Measurements from ENCODE around the gene NOS1AP. TPM values are rescaled to one million over a fixed set of nuclear protein-coding genes. Genes with fewer than 3 reads are reported as not detected.
A peak's percentile ranks its signal among the peaks of the same experiment; 100 is the strongest.

NOS1AP gene
- total and polyA plus RNA-seq, 9 of the 15 experiments (the other 6 are each of a cell fraction or from before 2014, with no cell fraction given) = 0.07 to 1.5 (median 0.22) TPM

GRCh38 chr1:162397943-162398560 is 328.6 kb downstream of the NOS1AP start (continued):
- TF ChIP-seq LCOR (CRISPR knock-in tag; IDR thresholded peaks at IDR 0.05) = no peak

GRCh38 chr1:162398999-162399580 is 329.6 kb downstream of the NOS1AP start:
- Histone ChIP-seq H3K27me3 (ENCODE audit: control insufficient read depth in 2 of 2, insufficient read depth in 2 of 2, low read length in 2 of 2) (no peaks in the 10 kb centered on the region), H2AFZ (ENCODE audit: low read depth, low read length) (peak overlapping the region; percentile 51; the same call in 1 of the 2 replicates), H3K9me1 (ENCODE audit: control insufficient read depth, insufficient read depth, low read length) (no peaks in the 10 kb centered on the region), H3K9me3 (replicated peaks; ENCODE audit: control insufficient read depth, insufficient read depth, low read depth, low read length) (no peaks in the 10 kb centered on the region), H3K4me1 (replicated peaks in 1 of 2; ENCODE audit: control insufficient read depth in 2 of 2, insufficient read depth in 2 of 2, low read length in 2 of 2) (peaks cover 11 to 31% of the 10 kb centered on the region in 2 experiments; a peak in 3 of 5 replicates), H3K4me3 (no peak overlapping the region), H3K27ac (ENCODE audit: extremely low read depth, low read depth, low read length) (no peak overlapping the region), H3K79me2 (ENCODE audit: control insufficient read depth, insufficient read depth, low read length) (no peaks in the 10 kb centered on the region), H3K9ac (ENCODE audit: insufficient read depth in 1 of 2, low read depth in 2 of 2, low read length in 2 of 2) (no peak overlapping the region), H4K20me1 (replicated peaks; ENCODE audit: control insufficient read depth, insufficient read depth, low read length) (no peaks in the 10 kb centered on the region), H3K36me3 (ENCODE audit: control insufficient read depth, insufficient read depth, low read length) (no peaks in the 10 kb centered on the region), H3K4me2 (ENCODE audit: insufficient read depth, low read length) (no peak overlapping the region)
- BruUV-seq (replicated peaks) = no TSS peak
- POLR2A ChIA-PET = interaction anchor here (0.9 to 2.6 kb wide), 5 partner anchors 8 to 162 kb away, joined by 3 to 17 read pairs (median 4); partner anchors contain the start of gene UAP1
- peak in 1 of 4 experiments; percentile 10 for DNase-seq (ENCODE audit: extremely low read depth in 1 of 4, low spot score in 3 of 4)
- WGBS (ENCODE audit: insufficient coverage, low coverage, missing lambda C conversion rate) = 70% methylated on average over 8 of the region's 8 CpGs
- intact Hi-C loops (cut with micrococcal nuclease) (loop anchor here (5.0 kb wide), 1 partner anchor 98 kb away; the partner anchor contains the start of gene UHMK1), in situ Hi-C loops (cut with MboI) (no loop called here)
- FAIRE-seq = no peak
- TF ChIP-seq, protein P1, sequence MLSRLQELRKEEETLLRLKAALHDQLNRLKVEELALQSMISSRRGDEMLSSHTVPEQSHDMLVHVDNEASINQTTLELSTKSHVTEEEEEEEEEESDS (CRISPR knock-in tag; IDR thresholded peaks at IDR 0.05) = no peak
- TF ChIP-seq ZNF12 (CRISPR knock-in tag; IDR thresholded peaks at IDR 0.05) (no peak), KDM2B (CRISPR knock-in tag; IDR thresholded peaks at IDR 0.05) (no peak), ZNF184 (CRISPR knock-in tag; IDR thresholded peaks at IDR 0.05) (no peak), E2F5 (CRISPR knock-in tag; IDR thresholded peaks at IDR 0.05) (no peak), ZBED1 (IDR thresholded peaks at IDR 0.05) (no peak), E2F4 (CRISPR knock-in tag; IDR thresholded peaks at IDR 0.05; ENCODE audit: low read depth) (no peak), E2F6 (IDR thresholded peaks at IDR 0.05; ENCODE audit: borderline replicate concordance in 1 of 2, extremely low read depth in 1 of 2, insufficient read depth in 1 of 2, insufficient read length in 1 of 2, low read depth in 1 of 2, low read length in 1 of 2, poor library complexity in 1 of 2, severe bottlenecking in 1 of 2) (no peak), GATA2 (CRISPR knock-in tag; IDR thresholded peaks at IDR 0.05) (no peak), PTTG1 (tag; IDR thresholded peaks at IDR 0.05; ENCODE audit: low read depth) (no peak), SREBF2 (CRISPR knock-in tag; IDR thresholded peaks at IDR 0.05) (no peak), EP400 (IDR thresholded peaks at IDR 0.05) (no peak)
- CTCF ChIA-PET (ENCODE audit: low intra/inter-chr PET ratio) = no interaction called here
- ATAC-seq = peak; percentile 7
